ENCODE results near the gene KRT77. TPM values are rescaled to one million over a fixed set of nuclear protein-coding genes. Genes with fewer than 3 reads are reported as not detected.

Gene KRT77
- total RNA-seq, 1 experiment from 2014 or later: not detected

DNA sequence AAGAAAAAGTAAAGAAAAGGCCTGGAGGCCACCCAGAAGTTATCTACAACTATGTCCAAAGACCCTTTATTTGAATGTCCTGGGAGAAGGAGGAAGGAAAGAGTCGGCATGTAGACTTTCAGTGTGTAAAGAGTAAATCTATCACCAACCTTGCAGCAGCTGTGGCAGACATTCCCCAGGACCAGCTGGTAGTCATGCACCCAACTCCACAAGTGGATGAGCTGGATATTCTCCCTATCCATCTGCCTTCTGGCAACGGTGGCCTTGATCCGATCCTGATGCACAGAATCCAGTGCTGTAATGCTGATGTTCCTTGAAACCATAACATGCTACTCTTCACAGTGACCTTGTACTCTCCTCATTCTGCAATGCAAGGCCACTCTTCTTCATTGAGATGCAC is 46.5 kb upstream of the KRT77 start:
- peaks cover 61% of the 10 kb centered on the region for H3K27me3 ChIP-seq (ENCODE audit: low read length)
- no peak overlapping the region for H3K27ac ChIP-seq (ENCODE audit: low read length)
- no peaks in the 10 kb centered on the region for H3K36me3 ChIP-seq (ENCODE audit: low read depth, low read length)
- POLR2A ChIA-PET (ENCODE audit: unreplicated experiment): no interaction called here
- H3K4me3 ChIP-seq (ENCODE audit: low read length): no peak overlapping the region
- H3F3A ChIP-seq (ENCODE audit: low read length, unreplicated experiment): no peaks in the 10 kb centered on the region
- CTCF ChIA-PET: no interaction called here
- H4K20me1 ChIP-seq (ENCODE audit: low read length): no peaks in the 10 kb centered on the region
- ATAC-seq: no peak
- no peak overlapping the region for H2AFZ ChIP-seq (ENCODE audit: low read length)
- no peak for TF ChIP-seq EZH2 (IDR thresholded peaks at IDR 0.05; ENCODE audit: low read length, unreplicated experiment)
- TF ChIP-seq CTCF (conservative IDR thresholded peaks at IDR 0.05; ENCODE audit: low read depth, low read length): no peak
- no peak for TF ChIP-seq EZH2phosphoT487 (IDR thresholded peaks at IDR 0.05; ENCODE audit: borderline replicate concordance, low read length)
- H3K9me3 ChIP-seq (ENCODE audit: low read length): no peaks in the 10 kb centered on the region
- H3K9me2 ChIP-seq (replicated peaks; ENCODE audit: low read length): no peaks in the 10 kb centered on the region
- no peak overlapping the region for H3K9ac ChIP-seq (ENCODE audit: low read length)
- intact Hi-C loops (cut with micrococcal nuclease): no loop called here
- H3K4me2 ChIP-seq (ENCODE audit: low read length): no peak overlapping the region
- no peaks in the 10 kb centered on the region for H3K4me1 ChIP-seq (ENCODE audit: insufficient read depth, low read length)
- H3K79me2 ChIP-seq (ENCODE audit: low read length): no peaks in the 10 kb centered on the region
- no peak for DNase-seq
- BruUV-seq (replicated peaks): no TSS peak

DNA sequence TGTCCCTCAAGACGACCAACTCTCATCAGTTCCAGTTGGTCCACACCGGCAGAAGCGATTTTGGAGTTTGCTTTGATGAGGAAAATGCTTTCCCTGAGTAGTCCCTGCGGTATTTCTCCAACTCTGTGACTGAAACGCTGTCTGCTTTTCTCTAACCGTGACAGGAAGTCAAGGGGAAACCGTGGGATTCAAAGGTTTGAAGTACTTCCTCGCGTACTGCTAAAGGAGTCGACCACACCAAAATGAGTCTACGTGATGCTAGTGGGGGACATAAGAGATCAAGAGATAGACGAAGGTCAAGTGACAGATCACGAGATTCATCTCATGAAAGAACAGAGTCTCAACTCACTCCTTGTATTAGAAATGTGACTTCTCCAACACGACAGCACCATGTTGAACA is 45.3 kb upstream of the KRT77 start:
- DNase-seq: no peak
- ChIA-PET CTCF (no interaction called here), POLR2A (ENCODE audit: unreplicated experiment) (no interaction called here)
- intact Hi-C loops (cut with micrococcal nuclease): no loop called here
- no peaks in the 10 kb centered on the region for H3K9me3 ChIP-seq (ENCODE audit: low read length)
- H3F3A ChIP-seq (ENCODE audit: low read length, unreplicated experiment): no peaks in the 10 kb centered on the region
- H2AFZ ChIP-seq (ENCODE audit: low read length): no peak overlapping the region
- ATAC-seq: no peak
- H3K79me2 ChIP-seq (ENCODE audit: low read length): no peaks in the 10 kb centered on the region
- H3K27ac ChIP-seq (ENCODE audit: low read length): no peak overlapping the region
- no peaks in the 10 kb centered on the region for H4K20me1 ChIP-seq (ENCODE audit: low read length)
- H3K4me1 ChIP-seq (ENCODE audit: insufficient read depth, low read length): no peaks in the 10 kb centered on the region
- no peak overlapping the region for H3K4me2 ChIP-seq (ENCODE audit: low read length)
- no peaks in the 10 kb centered on the region for H3K36me3 ChIP-seq (ENCODE audit: low read depth, low read length)
- no TSS peak for BruUV-seq (replicated peaks)
- no peak overlapping the region for H3K9ac ChIP-seq (ENCODE audit: low read length)
- no peak for TF ChIP-seq EZH2 (IDR thresholded peaks at IDR 0.05; ENCODE audit: low read length, unreplicated experiment)
- no peak for TF ChIP-seq CTCF (conservative IDR thresholded peaks at IDR 0.05; ENCODE audit: low read depth, low read length)
- TF ChIP-seq EZH2phosphoT487 (IDR thresholded peaks at IDR 0.05; ENCODE audit: borderline replicate concordance, low read length): no peak
- no peak overlapping the region for H3K4me3 ChIP-seq (ENCODE audit: low read length)
- H3K27me3 ChIP-seq (ENCODE audit: low read length): peaks cover 67% of the 10 kb centered on the region
- no peaks in the 10 kb centered on the region for H3K9me2 ChIP-seq (replicated peaks; ENCODE audit: low read length)

- Histone ChIP-seq H3K27me3 (ENCODE audit: low read length) (peaks cover 58% of the 10 kb centered on the region), H3K4me2 (ENCODE audit: low read length) (no peak overlapping the region), H3K9me3 (ENCODE audit: low read length) (no peaks in the 10 kb centered on the region), H3K36me3 (ENCODE audit: low read depth, low read length) (no peaks in the 10 kb centered on the region), H3K4me1 (ENCODE audit: insufficient read depth, low read length) (no peaks in the 10 kb centered on the region), H3F3A (ENCODE audit: low read length, unreplicated experiment) (no peaks in the 10 kb centered on the region), H3K27ac (ENCODE audit: low read length) (no peak overlapping the region), H3K4me3 (ENCODE audit: low read length) (no peak overlapping the region), H3K9ac (ENCODE audit: low read length) (no peak overlapping the region), H3K9me2 (replicated peaks; ENCODE audit: low read length) (no peaks in the 10 kb centered on the region), H2AFZ (ENCODE audit: low read length) (no peak overlapping the region), H3K79me2 (ENCODE audit: low read length) (no peaks in the 10 kb centered on the region), H4K20me1 (ENCODE audit: low read length) (no peaks in the 10 kb centered on the region)
- ChIA-PET CTCF (no interaction called here), POLR2A (ENCODE audit: unreplicated experiment) (interaction anchor here (0.7 kb wide), 1 partner anchor 201 kb away, joined by 3 read pairs; no protein-coding TSS in a partner anchor)
- BruUV-seq (replicated peaks): no TSS peak
- TF ChIP-seq CTCF (conservative IDR thresholded peaks at IDR 0.05; ENCODE audit: low read depth, low read length): no peak
- DNase-seq: no peak
- intact Hi-C loops (cut with micrococcal nuclease): no loop called here
- ATAC-seq: no peak
Observed at GRCh38 chr12:52745554-52745953, 42.2 kb upstream of the KRT77 start.

Data from PC-3 (cell line).